Gastroesophageal sphincter (tissue), 4 donors: Measurements from ENCODE around the gene GATAD2B. TPM values are rescaled to one million over a fixed set of nuclear protein-coding genes. Genes with fewer than 3 reads are reported as not detected.

Experiments used
- ATAC-seq: fragments of 150-250 bp; one replicate; pipeline ENCODE4 v1.9.1; 2016; ENCODE audit warnings: mild to moderate bottlenecking, moderate library complexity
- H3K27ac ChIP-seq, 4 donors: fragments of 200-600 bp; sonication (generic) in 3 of 4; 1 replicate in 3 of 4; 2 replicates in 1 of 4; pipeline ENCODE4 v1.5.1; 2016 to 2019
- H3K27me3 ChIP-seq: fragments of 200-600 bp; sonication (generic); one replicate; pipeline ENCODE4 v1.5.1; 2019
- H3K36me3 ChIP-seq, 2 donors: fragments of 200-600 bp; sonication (generic); one replicate each; pipeline ENCODE4 v1.5.1; 2019; ENCODE audit warnings: control low read depth in 1 of 2
- H3K4me1 ChIP-seq, 3 donors: fragments of 200-600 bp; sonication (generic); 1 replicate in 2 of 3; 2 replicates in 1 of 3; pipeline ENCODE4 v1.5.1; 2016 to 2019; ENCODE audit warnings: control low read depth in 2 of 3
- H3K4me3 ChIP-seq, 2 donors: fragments of 200-600 bp; sonication (generic); one replicate each; pipeline ENCODE4 v1.5.1; 2019; ENCODE audit warnings: mild to moderate bottlenecking in 1 of 2, moderate library complexity in 1 of 2
- H3K9me3 ChIP-seq, 3 donors: fragments of 200-600 bp; sonication (generic); one replicate each; pipeline ENCODE4 v1.5.1; 2017 to 2019; ENCODE audit warnings: control low read depth in 2 of 3
- EP300 ChIP-seq: sonication (generic); formaldehyde crosslinking; IDR thresholded peaks from one replicate; pipeline ENCODE4 v1.6.1; 2017; ENCODE audit warnings: antibody characterized with exemption, mild to moderate bottlenecking
- POLR2A ChIP-seq, 2 donors: fragments of 450-650 bp; IDR thresholded peaks; one replicate each; pipeline ENCODE4 v1.6.1; 2017; ENCODE audit warnings: antibody characterized with exemption in 2 of 2, mild to moderate bottlenecking in 2 of 2, moderate library complexity in 1 of 2
- POLR2AphosphoS5 ChIP-seq: sonication (generic); formaldehyde crosslinking; IDR thresholded peaks from one replicate; pipeline ENCODE4 v1.6.1; 2017; ENCODE audit warnings: antibody characterized with exemption
- WGBS, 2 donors: methylation state at CpG; one replicate each; pipeline ENCODE4 v1.1.5; 2018; ENCODE audit warnings: low coverage in 1 of 2; 5-methylcytosine and 5-hydroxymethylcytosine counted together
- total RNA-seq, 4 donors: library from RNA; depleted of rRNA; stranded (reverse); fragments of >200 nt; gene quantifications; one replicate each; pipeline ENCODE4 v1.1.0, GENCODE V29; 2016
- TF ChIP-seq, protein P1 (sequence below), 4 experiments: fragments of 200-600 bp in 2 of 4; fragments of 450-650 bp in 2 of 4; sonication (generic) in 1 of 4; IDR thresholded peaks; one replicate each; pipeline ENCODE4 v1.5.1; 2017 to 2019; ENCODE audit warnings: antibody characterized with exemption in 4 of 4, mild to moderate bottlenecking in 2 of 4, moderate library complexity in 2 of 4

GATAD2B gene
- total RNA-seq, 4 donors from 2014 or later, result 18.4 to 30.8 (median 23.8) TPM

DNA sequence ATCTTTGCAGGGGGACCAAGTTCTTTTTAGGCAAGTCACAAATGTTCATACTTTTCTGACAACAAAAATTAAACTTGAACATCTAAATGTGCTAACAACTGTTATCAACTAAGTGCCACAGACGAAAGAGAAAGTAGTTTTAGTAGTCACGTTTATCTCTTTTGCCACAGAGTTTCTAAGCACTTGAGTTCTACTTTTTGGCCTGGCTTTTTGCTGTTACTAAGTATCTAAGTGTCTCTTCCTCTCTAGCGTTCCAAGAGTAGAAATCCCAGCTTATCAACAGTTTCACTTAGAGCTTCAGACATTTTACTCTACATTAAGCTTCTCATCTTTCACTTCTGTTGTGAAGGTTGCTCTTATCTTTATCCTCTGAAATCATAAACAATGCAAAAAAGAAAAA, 34.2 kb downstream of the GATAD2B start:
- no peaks in the 10 kb centered on the region for H3K9me3 ChIP-seq
- H3K27me3 ChIP-seq, result no peaks in the 10 kb centered on the region
- peaks cover 0 to 43% (median 0%) of the 10 kb centered on the region in 3 donors for H3K4me1 ChIP-seq
- 6 to 28% methylated on average over 3 of the region's 3 CpGs for WGBS, 2 donors
- no peak overlapping the region for H3K4me3 ChIP-seq
- TF ChIP-seq POLR2A (IDR thresholded peaks at IDR 0.05) (no peak), EP300 (no peak), POLR2AphosphoS5 (no peak)
- TF ChIP-seq, protein P1, sequence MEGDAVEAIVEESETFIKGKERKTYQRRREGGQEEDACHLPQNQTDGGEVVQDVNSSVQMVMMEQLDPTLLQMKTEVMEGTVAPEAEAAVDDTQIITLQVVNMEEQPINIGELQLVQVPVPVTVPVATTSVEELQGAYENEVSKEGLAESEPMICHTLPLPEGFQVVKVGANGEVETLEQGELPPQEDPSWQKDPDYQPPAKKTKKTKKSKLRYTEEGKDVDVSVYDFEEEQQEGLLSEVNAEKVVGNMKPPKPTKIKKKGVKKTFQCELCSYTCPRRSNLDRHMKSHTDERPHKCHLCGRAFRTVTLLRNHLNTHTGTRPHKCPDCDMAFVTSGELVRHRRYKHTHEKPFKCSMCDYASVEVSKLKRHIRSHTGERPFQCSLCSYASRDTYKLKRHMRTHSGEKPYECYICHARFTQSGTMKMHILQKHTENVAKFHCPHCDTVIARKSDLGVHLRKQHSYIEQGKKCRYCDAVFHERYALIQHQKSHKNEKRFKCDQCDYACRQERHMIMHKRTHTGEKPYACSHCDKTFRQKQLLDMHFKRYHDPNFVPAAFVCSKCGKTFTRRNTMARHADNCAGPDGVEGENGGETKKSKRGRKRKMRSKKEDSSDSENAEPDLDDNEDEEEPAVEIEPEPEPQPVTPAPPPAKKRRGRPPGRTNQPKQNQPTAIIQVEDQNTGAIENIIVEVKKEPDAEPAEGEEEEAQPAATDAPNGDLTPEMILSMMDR (IDR thresholded peaks at IDR 0.05), result no peak
- no peak overlapping the region for H3K27ac ChIP-seq
- no peak for ATAC-seq
- H3K36me3 ChIP-seq, result peaks cover 0 to 22% of the 10 kb centered on the region in 2 donors

DNA sequence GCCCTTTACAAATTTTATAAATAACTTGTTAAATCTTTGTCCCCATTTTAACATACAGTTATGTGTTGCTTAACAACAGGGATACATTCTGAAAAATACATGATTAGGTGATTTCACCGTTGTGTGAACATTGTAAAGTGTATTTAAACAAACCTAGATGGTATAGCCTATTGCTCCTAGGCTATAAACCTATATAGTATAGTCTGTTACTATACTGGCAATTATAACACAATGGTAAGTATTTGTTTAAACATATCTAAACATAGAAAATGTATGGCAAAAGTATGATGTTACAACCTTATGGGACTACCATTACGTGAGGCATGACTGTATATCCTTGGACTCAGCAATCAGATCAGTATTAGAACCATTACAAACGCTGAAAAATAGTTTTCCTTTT, 36.6 kb downstream of the GATAD2B start:
- no peak for ATAC-seq
- Histone ChIP-seq H3K4me1 (peaks cover 0 to 63% (median 15%) of the 10 kb centered on the region in 3 donors), H3K27ac (no peak overlapping the region), H3K4me3 (no peak overlapping the region), H3K36me3 (peaks cover 0 to 8% of the 10 kb centered on the region in 2 donors), H3K27me3 (no peaks in the 10 kb centered on the region), H3K9me3 (no peaks in the 10 kb centered on the region)
- WGBS, 2 donors, result 64 to 66% methylated on average over 3 of the region's 3 CpGs
- TF ChIP-seq, protein P1 (IDR thresholded peaks at IDR 0.05), result no peak
- TF ChIP-seq POLR2AphosphoS5 (no peak), EP300 (no peak), POLR2A (IDR thresholded peaks at IDR 0.05) (no peak)

DNA sequence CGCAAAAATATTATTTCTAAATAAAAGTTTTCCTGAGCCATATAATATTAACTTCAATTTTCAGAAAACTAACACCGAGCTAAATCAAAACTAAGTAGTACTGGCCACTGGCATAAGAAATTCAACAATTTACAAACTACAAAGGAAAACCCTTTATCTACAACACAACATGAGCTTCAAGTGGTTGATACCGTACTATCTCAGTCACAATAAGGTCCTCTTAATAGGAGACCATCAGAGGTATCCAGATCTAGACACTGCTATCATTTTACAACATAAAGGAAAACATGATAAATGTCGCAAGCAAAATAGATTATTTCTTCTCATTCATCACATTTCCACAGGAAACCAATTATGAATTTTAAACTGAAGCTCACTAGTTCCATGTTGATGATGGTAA, 39.5 kb downstream of the GATAD2B start:
- no peak for ATAC-seq
- TF ChIP-seq POLR2AphosphoS5, result no peak
- TF ChIP-seq, protein P1 (IDR thresholded peaks at IDR 0.05), result no peak
- TF ChIP-seq EP300, result no peak
- TF ChIP-seq POLR2A (IDR thresholded peaks at IDR 0.05), result no peak
- Histone ChIP-seq H3K4me1 (peaks cover 0 to 66% (median 20%) of the 10 kb centered on the region in 3 donors), H3K36me3 (no peaks in the 10 kb centered on the region), H3K27ac (no peak overlapping the region), H3K9me3 (no peaks in the 10 kb centered on the region), H3K27me3 (no peaks in the 10 kb centered on the region), H3K4me3 (no peak overlapping the region)
- WGBS, 2 donors, result 88 to 91% methylated on average over 4 of the region's 4 CpGs

DNA sequence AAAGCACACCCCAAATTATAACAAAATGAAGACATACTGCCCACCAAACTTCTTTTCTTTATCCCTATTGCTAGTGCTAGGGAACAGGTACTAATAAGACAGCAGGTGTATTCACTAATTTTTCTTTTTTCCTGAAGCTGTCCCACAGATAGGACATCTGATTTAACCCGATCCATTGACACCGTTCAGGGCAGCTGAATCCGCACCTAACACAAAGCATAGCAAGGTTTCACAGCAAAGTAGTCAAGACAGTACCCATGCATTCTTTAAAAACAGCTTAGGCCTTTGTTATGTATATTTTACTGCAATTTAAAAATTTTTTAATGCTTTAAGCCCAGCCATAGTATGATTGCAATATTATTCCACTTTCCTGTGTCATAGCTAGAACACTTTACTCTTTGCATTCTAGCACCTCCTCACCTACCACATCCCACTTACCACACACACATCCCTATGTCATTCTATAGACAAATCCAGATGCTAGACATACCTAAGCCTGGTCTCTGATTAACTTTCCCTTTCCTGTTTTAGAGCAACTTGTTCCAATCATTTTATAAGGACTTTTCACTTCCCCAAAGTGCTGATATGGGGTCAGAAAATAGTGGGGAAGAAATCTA, 40.4 kb downstream of the GATAD2B start:
- no peak for TF ChIP-seq POLR2AphosphoS5
- TF ChIP-seq POLR2A (IDR thresholded peaks at IDR 0.05), result no peak
- TF ChIP-seq, protein P1 (IDR thresholded peaks at IDR 0.05), result no peak
- TF ChIP-seq EP300, result no peak
- WGBS, 2 donors, result 37 to 39% methylated on average over 3 of the region's 3 CpGs
- Histone ChIP-seq H3K27me3 (no peaks in the 10 kb centered on the region), H3K9me3 (no peaks in the 10 kb centered on the region), H3K4me1 (peaks cover 0 to 58% (median 20%) of the 10 kb centered on the region in 3 donors), H3K36me3 (no peaks in the 10 kb centered on the region), H3K27ac (no peak overlapping the region), H3K4me3 (no peak overlapping the region)
- no peak for ATAC-seq

DNA sequence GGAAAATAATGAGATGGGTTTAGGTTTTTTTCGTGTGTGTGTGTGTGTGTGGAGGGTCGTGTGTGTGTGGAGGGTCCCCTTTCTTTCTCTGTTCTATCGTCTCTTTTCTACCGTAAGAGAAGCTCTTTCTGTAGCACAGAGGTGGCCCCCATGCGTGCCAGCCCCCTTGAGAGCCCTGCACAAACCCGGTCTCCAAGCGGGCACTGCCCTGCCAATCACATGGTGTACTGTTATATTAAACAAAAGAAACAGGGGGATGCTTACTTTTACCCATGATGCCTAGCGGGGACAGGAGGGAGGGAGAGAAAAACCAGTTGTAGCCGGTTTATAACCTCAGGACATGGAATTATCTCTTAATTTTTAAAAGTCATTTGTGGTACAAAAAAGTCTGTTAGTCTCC, 41.0 kb downstream of the GATAD2B start:
- Histone ChIP-seq H3K9me3 (no peaks in the 10 kb centered on the region), H3K4me1 (peaks cover 0 to 52% (median 20%) of the 10 kb centered on the region in 3 donors), H3K27me3 (no peaks in the 10 kb centered on the region), H3K27ac (peak overlapping the region in 2 of 4 donors; percentile 35 to 53), H3K4me3 (peak overlapping the region in 1 of 2 donors; percentile 5), H3K36me3 (no peaks in the 10 kb centered on the region)
- no peak for ATAC-seq
- 0 to 5% methylated on average over 6 to 9 of the region's 9 CpGs for WGBS, 2 donors
- TF ChIP-seq, protein P1 (IDR thresholded peaks at IDR 0.05), result no peak
- no peak for TF ChIP-seq POLR2A (IDR thresholded peaks at IDR 0.05)
- no peak for TF ChIP-seq POLR2AphosphoS5
- no peak for TF ChIP-seq EP300
